ENCODE measurements around the gene ARL15.

ARL15 gene

GRCh38 chr5:53923961-53924360 lies 386.4 kb downstream of the ARL15 start:
- H3K79me2 ChIP-seq (ENCODE audit: control insufficient read depth, insufficient read depth, low read length, poor library complexity): no peaks in the 10 kb centered on the region
- H2BK5ac ChIP-seq (ENCODE audit: low read depth, low read length, poor library complexity): no peak overlapping the region
- H2AFZ ChIP-seq (ENCODE audit: insufficient read depth, low read length, poor library complexity): no peak overlapping the region
- H3K4ac ChIP-seq (ENCODE audit: low read depth, low read length): no peak overlapping the region
- no peak overlapping the region for H2BK120ac ChIP-seq (ENCODE audit: insufficient read depth, low read length, poor library complexity)
- H3K4me2 ChIP-seq (ENCODE audit: low read length): no peak overlapping the region
- H3K14ac ChIP-seq (ENCODE audit: low read length): no peak overlapping the region
- DNase-seq: no peak
- H3K27me3 ChIP-seq (ENCODE audit: insufficient read depth, low read length): no peaks in the 10 kb centered on the region
- no peak overlapping the region for H4K12ac ChIP-seq (ENCODE audit: low read depth, low read length)
- no peak overlapping the region for H2AK5ac ChIP-seq (ENCODE audit: low read length)
- H2BK12ac ChIP-seq (ENCODE audit: low read length): no peak overlapping the region
- H4K8ac ChIP-seq (ENCODE audit: low read depth, low read length): no peak overlapping the region
- no peak overlapping the region for H3K9ac ChIP-seq (ENCODE audit: low read length)
- H3K18ac ChIP-seq (ENCODE audit: low read length): no peak overlapping the region
- no peaks in the 10 kb centered on the region for H3K9me3 ChIP-seq (ENCODE audit: insufficient read depth, low read depth, low read length)
- no peak overlapping the region for H4K91ac ChIP-seq (ENCODE audit: low read depth, low read length)
- H3K4me3 ChIP-seq (ENCODE audit: low read depth, low read length): no peak overlapping the region
- WGBS (ENCODE audit: extremely low coverage, insufficient coverage, insufficient read length): no CpG with 5 or more reads among the region's 6 CpGs
- H3K79me1 ChIP-seq (ENCODE audit: low read length): no peaks in the 10 kb centered on the region
- H3K4me1 ChIP-seq (ENCODE audit: control insufficient read depth in 1 of 2, insufficient read depth in 2 of 2, low read length in 2 of 2): peaks cover 0 to 4% of the 10 kb centered on the region in 2 experiments
- no peaks in the 10 kb centered on the region for H3K36me3 ChIP-seq (ENCODE audit: control insufficient read depth in 1 of 2, insufficient read depth in 2 of 2, low read length in 2 of 2)
- H3K23ac ChIP-seq (ENCODE audit: low read length): no peak overlapping the region
- no peak overlapping the region for H3K27ac ChIP-seq (ENCODE audit: low read depth, low read length)

DNA sequence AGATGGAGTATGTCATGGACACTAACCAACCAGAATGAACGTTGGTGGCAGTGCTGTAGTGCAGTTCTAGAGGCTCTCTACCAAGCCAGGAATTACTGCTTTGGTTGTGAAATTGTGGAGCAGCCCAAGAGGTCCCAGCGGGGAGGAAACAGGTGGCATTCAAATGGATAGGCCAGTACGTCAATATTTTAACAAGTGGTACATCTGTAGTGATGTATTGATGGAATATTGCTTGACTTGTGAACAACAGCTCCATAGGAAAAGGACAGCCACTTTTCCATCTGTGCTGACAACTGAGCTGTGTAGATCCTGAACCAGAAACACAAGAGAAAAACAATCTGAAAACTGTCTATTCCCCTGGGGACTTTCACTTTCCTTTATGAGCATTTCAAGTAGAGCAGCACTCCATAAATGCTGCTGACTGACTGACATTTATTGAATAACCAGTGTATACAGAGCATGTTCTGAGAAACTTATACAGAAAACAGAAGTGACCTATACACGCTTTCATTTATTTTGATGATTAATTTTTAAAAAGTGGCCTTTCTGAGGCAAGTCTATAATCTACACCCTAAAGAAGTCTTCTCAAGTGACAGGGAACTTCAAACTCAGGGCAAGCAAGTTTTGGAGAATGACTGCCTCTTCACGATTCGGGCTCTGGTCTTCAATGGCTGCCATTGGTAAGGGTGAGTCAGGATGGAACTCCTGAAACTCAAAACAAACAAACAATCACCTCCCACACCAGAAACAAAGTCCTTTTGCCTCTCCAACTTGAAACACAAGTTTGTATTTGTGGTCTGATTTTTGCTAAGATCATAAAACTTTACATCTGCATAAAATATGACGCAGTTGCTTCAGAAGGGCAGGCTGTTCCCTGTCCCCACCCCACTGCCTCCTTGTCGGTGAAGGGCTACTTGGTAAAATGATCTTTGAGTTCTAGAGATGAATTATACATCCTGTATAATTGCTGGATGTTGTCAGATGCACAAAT lies 387.6 kb downstream of the ARL15 start:
- no peak overlapping the region for H3K4me2 ChIP-seq (ENCODE audit: low read length)
- no peak overlapping the region for H3K4ac ChIP-seq (ENCODE audit: low read depth, low read length)
- no peak overlapping the region for H4K91ac ChIP-seq (ENCODE audit: low read depth, low read length)
- H3K14ac ChIP-seq (ENCODE audit: low read length): no peak overlapping the region
- H2BK12ac ChIP-seq (ENCODE audit: low read length): no peak overlapping the region
- no peak overlapping the region for H2BK5ac ChIP-seq (ENCODE audit: low read depth, low read length, poor library complexity)
- no peaks in the 10 kb centered on the region for H3K9me3 ChIP-seq (ENCODE audit: insufficient read depth, low read depth, low read length)
- no peak overlapping the region for H4K12ac ChIP-seq (ENCODE audit: low read depth, low read length)
- H3K9ac ChIP-seq (ENCODE audit: low read length): no peak overlapping the region
- H3K79me2 ChIP-seq (ENCODE audit: control insufficient read depth, insufficient read depth, low read length, poor library complexity): no peaks in the 10 kb centered on the region
- H3K79me1 ChIP-seq (ENCODE audit: low read length): no peaks in the 10 kb centered on the region
- H2BK120ac ChIP-seq (ENCODE audit: insufficient read depth, low read length, poor library complexity): no peak overlapping the region
- no peak overlapping the region for H2AK5ac ChIP-seq (ENCODE audit: low read length)
- H3K23ac ChIP-seq (ENCODE audit: low read length): no peak overlapping the region
- peaks cover 0 to 4% of the 10 kb centered on the region in 2 experiments for H3K4me1 ChIP-seq (ENCODE audit: control insufficient read depth in 1 of 2, insufficient read depth in 2 of 2, low read length in 2 of 2)
- no peak overlapping the region for H3K27ac ChIP-seq (ENCODE audit: low read depth, low read length)
- no peak for DNase-seq
- H3K18ac ChIP-seq (ENCODE audit: low read length): no peak overlapping the region
- H2AFZ ChIP-seq (ENCODE audit: insufficient read depth, low read length, poor library complexity): no peak overlapping the region
- no peak overlapping the region for H4K8ac ChIP-seq (ENCODE audit: low read depth, low read length)
- WGBS (ENCODE audit: extremely low coverage, insufficient coverage, insufficient read length): no CpG with 5 or more reads among the region's 8 CpGs
- H3K4me3 ChIP-seq (ENCODE audit: low read depth, low read length): no peak overlapping the region
- no peaks in the 10 kb centered on the region for H3K27me3 ChIP-seq (ENCODE audit: insufficient read depth, low read length)
- H3K36me3 ChIP-seq (ENCODE audit: control insufficient read depth in 1 of 2, insufficient read depth in 2 of 2, low read length in 2 of 2): no peaks in the 10 kb centered on the region

GRCh38 chr5:53917826-53918225 lies 392.5 kb downstream of the ARL15 start:
- Histone ChIP-seq H3K27me3 (ENCODE audit: insufficient read depth, low read length) (no peaks in the 10 kb centered on the region), H3K27ac (ENCODE audit: low read depth, low read length) (no peak overlapping the region), H3K9ac (ENCODE audit: low read length) (no peak overlapping the region), H4K8ac (ENCODE audit: low read depth, low read length) (no peak overlapping the region), H3K9me3 (ENCODE audit: insufficient read depth, low read depth, low read length) (no peaks in the 10 kb centered on the region), H3K4me3 (ENCODE audit: low read depth, low read length) (no peak overlapping the region), H2BK12ac (ENCODE audit: low read length) (no peak overlapping the region), H3K36me3 (ENCODE audit: control insufficient read depth in 1 of 2, insufficient read depth in 2 of 2, low read length in 2 of 2) (no peaks in the 10 kb centered on the region), H4K91ac (ENCODE audit: low read depth, low read length) (no peak overlapping the region), H3K14ac (ENCODE audit: low read length) (no peak overlapping the region), H4K12ac (ENCODE audit: low read depth, low read length) (no peak overlapping the region), H3K4me2 (ENCODE audit: low read length) (no peak overlapping the region), H2AFZ (ENCODE audit: insufficient read depth, low read length, poor library complexity) (no peak overlapping the region), H3K18ac (ENCODE audit: low read length) (no peak overlapping the region), H3K79me2 (ENCODE audit: control insufficient read depth, insufficient read depth, low read length, poor library complexity) (no peaks in the 10 kb centered on the region), H3K4ac (ENCODE audit: low read depth, low read length) (no peak overlapping the region), H2BK120ac (ENCODE audit: insufficient read depth, low read length, poor library complexity) (no peak overlapping the region), H3K23ac (ENCODE audit: low read length) (no peak overlapping the region), H3K4me1 (ENCODE audit: control insufficient read depth in 1 of 2, insufficient read depth in 2 of 2, low read length in 2 of 2) (no peaks in the 10 kb centered on the region), H2BK5ac (ENCODE audit: low read depth, low read length, poor library complexity) (no peak overlapping the region), H3K79me1 (ENCODE audit: low read length) (no peaks in the 10 kb centered on the region), H2AK5ac (ENCODE audit: low read length) (no peak overlapping the region)
- WGBS (ENCODE audit: extremely low coverage, insufficient coverage, insufficient read length): no CpG with 5 or more reads among the region's 3 CpGs
- DNase-seq: no peak

- H3K36me3 ChIP-seq (ENCODE audit: control insufficient read depth in 1 of 2, insufficient read depth in 2 of 2, low read length in 2 of 2): no peaks in the 10 kb centered on the region
- H3K18ac ChIP-seq (ENCODE audit: low read length): no peak overlapping the region
- H3K4ac ChIP-seq (ENCODE audit: low read depth, low read length): no peak overlapping the region
- H3K27ac ChIP-seq (ENCODE audit: low read depth, low read length): no peak overlapping the region
- H2AFZ ChIP-seq (ENCODE audit: insufficient read depth, low read length, poor library complexity): no peak overlapping the region
- H3K4me1 ChIP-seq (ENCODE audit: control insufficient read depth in 1 of 2, insufficient read depth in 2 of 2, low read length in 2 of 2): no peaks in the 10 kb centered on the region
- H3K9ac ChIP-seq (ENCODE audit: low read length): no peak overlapping the region
- H4K12ac ChIP-seq (ENCODE audit: low read depth, low read length): no peak overlapping the region
- H3K14ac ChIP-seq (ENCODE audit: low read length): no peak overlapping the region
- no peak overlapping the region for H4K91ac ChIP-seq (ENCODE audit: low read depth, low read length)
- DNase-seq: peak in 1 of 2 donors; percentile 13
- no peak overlapping the region for H3K4me2 ChIP-seq (ENCODE audit: low read length)
- no peak overlapping the region for H2BK120ac ChIP-seq (ENCODE audit: insufficient read depth, low read length, poor library complexity)
- H3K79me1 ChIP-seq (ENCODE audit: low read length): no peaks in the 10 kb centered on the region
- no peak overlapping the region for H3K4me3 ChIP-seq (ENCODE audit: low read depth, low read length)
- H3K79me2 ChIP-seq (ENCODE audit: control insufficient read depth, insufficient read depth, low read length, poor library complexity): no peaks in the 10 kb centered on the region
- no peaks in the 10 kb centered on the region for H3K27me3 ChIP-seq (ENCODE audit: insufficient read depth, low read length)
- no peak overlapping the region for H2AK5ac ChIP-seq (ENCODE audit: low read length)
- H3K23ac ChIP-seq (ENCODE audit: low read length): no peak overlapping the region
- no peak overlapping the region for H2BK12ac ChIP-seq (ENCODE audit: low read length)
- H3K9me3 ChIP-seq (ENCODE audit: insufficient read depth, low read depth, low read length): no peaks in the 10 kb centered on the region
- no peak overlapping the region for H2BK5ac ChIP-seq (ENCODE audit: low read depth, low read length, poor library complexity)
- no peak overlapping the region for H4K8ac ChIP-seq (ENCODE audit: low read depth, low read length)
Measured at GRCh38 chr5:53917095-53917494, 393.3 kb downstream of the ARL15 start.

All from trophoblast cell (in vitro differentiated cells and primary cell).